Body of pancreas (tissue), 4 donors: ENCODE data around the gene PLEKHD1. TPM values are rescaled to one million over a fixed set of nuclear protein-coding genes. Genes with fewer than 3 reads are reported as not detected.

Source experiments
- ATAC-seq: fragments of 150-250 bp; one replicate; pipeline ENCODE4 v1.9.1; 2016
- DNase-seq, 4 donors: peaks; one replicate each; pipeline ENCODE4 v3.0.0-alpha.2; 2019
- H3K27ac ChIP-seq, 4 donors: fragments of 200-600 bp; sonication (generic); 1 replicate in 3 of 4; 2 replicates in 1 of 4; pipeline versions ENCODE4 v1.5.1 to v1.6.1; 2016 to 2019; ENCODE audit warnings: mild to moderate bottlenecking in 1 of 4, mixed read lengths in 1 of 4, moderate library complexity in 1 of 4
- H3K27me3 ChIP-seq, 2 donors: fragments of 200-600 bp; sonication (generic); one replicate each; pipeline ENCODE4 v1.6.0; 2016; ENCODE audit warnings: mild to moderate bottlenecking in 1 of 2
- H3K36me3 ChIP-seq, 2 donors: fragments of 200-600 bp; sonication (generic); replicated peaks in 1 of 2; 2 replicates each; pipeline ENCODE4 v1.5.1; 2016; ENCODE audit warnings: low read depth in 2 of 2; ENCODE audit not compliant: insufficient read depth in 1 of 2
- H3K4me1 ChIP-seq: fragments of 200-600 bp; sonication (generic); one replicate; pipeline ENCODE4 v1.6.0; 2016
- H3K4me3 ChIP-seq, 2 donors: fragments of 200-600 bp; sonication (generic); 1 replicate in 1 of 2; 2 replicates in 1 of 2; pipeline ENCODE4 v1.5.1; 2016 to 2019
- H3K9me3 ChIP-seq, 3 donors: fragments of 200-600 bp; sonication (generic); 1 replicate in 2 of 3; 2 replicates in 1 of 3; pipeline ENCODE4 v1.5.1; 2016
- CTCF ChIP-seq, 7 experiments: fragments of 450-650 bp in 4 of 7; fragments of 200-600 bp in 3 of 7; sonication (generic) in 3 of 7; IDR thresholded peaks; one replicate each; pipeline ENCODE4 v1.5.1; 2016 to 2019; ENCODE audit warnings: antibody characterized with exemption in 7 of 7
- POLR2A ChIP-seq, 3 donors: fragments of 450-650 bp; IDR thresholded peaks; one replicate each; pipeline ENCODE4 v1.6.1; 2016; ENCODE audit warnings: antibody characterized with exemption in 3 of 3, mild to moderate bottlenecking in 2 of 3
- WGBS, 2 donors: methylation state at CpG; one replicate each; pipeline ENCODE4 v1.1.5; 2017; 5-methylcytosine and 5-hydroxymethylcytosine counted together
- intact Hi-C: fragments of 100-400 bp; cut with DNase I; formaldehyde crosslinking; loops from one replicate; pipeline ENCODE4 v1.15.1; 2023
- total RNA-seq, 2 donors: library from RNA; depleted of rRNA; stranded (reverse); fragments of >200 nt; gene quantifications; one replicate each; pipeline ENCODE4 v1.1.0, GENCODE V29; 2016

Gene PLEKHD1
- total RNA-seq, 2 donors from 2014 or later: under 0.01 to 2.0 TPM

GRCh38 chr14:69569859-69570258, 85.3 kb downstream of the PLEKHD1 start:
- DNase-seq (no peak), ATAC-seq (no peak)
- intact Hi-C loops: no loop called here
- WGBS, 2 donors: 46 to 62% methylated on average over 2 of the region's 2 CpGs
- H3K4me1 ChIP-seq: peaks cover 32% of the 10 kb centered on the region
- no peak overlapping the region for H3K27ac ChIP-seq
- no peaks in the 10 kb centered on the region for H3K36me3 ChIP-seq
- TF ChIP-seq POLR2A (IDR thresholded peaks at IDR 0.05) (no peak), CTCF (IDR thresholded peaks at IDR 0.05) (no peak)
- peaks cover 0 to 17% of the 10 kb centered on the region in 2 donors for H3K27me3 ChIP-seq
- H3K4me3 ChIP-seq: no peak overlapping the region
- no peaks in the 10 kb centered on the region for H3K9me3 ChIP-seq

DNA sequence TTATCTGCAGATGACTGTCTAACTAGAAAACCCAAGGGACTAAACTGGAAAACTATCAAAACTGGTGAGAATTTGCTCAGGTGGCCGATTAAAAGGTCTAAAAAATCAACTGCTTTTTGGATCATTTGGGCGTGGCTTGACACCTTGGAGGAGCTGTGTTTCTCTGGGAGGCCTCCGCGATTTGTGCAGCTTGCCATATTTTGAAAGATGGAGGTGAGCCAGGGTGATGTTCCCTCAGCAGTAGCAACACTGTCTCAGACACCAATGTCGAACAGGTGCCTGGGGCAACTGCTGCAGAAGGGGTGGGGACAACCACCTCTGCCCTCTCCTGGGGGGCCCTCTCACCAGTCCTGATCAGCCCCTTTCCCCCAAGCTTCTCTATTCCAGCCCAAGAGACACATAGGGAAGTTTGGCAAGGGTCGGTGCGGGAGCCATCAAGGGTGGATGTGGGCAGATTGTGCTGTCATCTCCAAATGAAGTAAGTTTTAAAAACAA, 86.4 kb downstream of the PLEKHD1 start:
- intact Hi-C loops: no loop called here
- peaks cover 32% of the 10 kb centered on the region for H3K4me1 ChIP-seq

DNA sequence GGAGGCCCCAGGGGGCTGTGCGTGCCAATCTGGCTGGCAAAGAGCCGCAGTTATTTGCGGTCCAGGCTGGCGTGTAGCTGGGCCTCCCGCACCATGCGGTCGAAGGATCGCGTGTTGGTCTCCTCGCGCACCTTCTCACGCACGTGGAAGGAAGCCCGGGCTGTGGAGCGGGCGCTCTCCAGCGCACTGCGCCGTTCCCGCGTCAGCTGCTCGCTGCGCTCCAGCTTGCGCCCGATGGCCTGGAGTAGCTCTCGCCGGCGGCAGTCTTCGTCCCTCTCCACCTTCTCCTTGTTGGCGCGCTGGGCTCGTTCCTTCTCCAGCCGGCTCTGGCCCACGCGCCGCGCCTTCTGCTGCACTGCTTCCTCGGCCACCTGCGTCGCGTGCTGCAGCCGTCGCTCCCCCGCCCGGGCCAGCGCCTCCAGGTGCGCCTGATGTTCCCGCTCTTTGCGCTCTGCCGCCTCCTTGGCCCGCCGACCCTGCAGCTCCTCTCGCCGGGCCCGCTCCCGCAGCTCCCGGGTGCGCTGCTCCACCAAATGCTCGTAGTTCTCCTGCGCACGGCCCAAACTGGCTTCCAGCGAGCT, 87.0 kb downstream of the PLEKHD1 start:
- ATAC-seq: peak; percentile 14
- Histone ChIP-seq H3K9me3 (no peaks in the 10 kb centered on the region), H3K27ac (no peak overlapping the region), H3K4me1 (peaks cover 32% of the 10 kb centered on the region), H3K4me3 (no peak overlapping the region), H3K36me3 (no peaks in the 10 kb centered on the region), H3K27me3 (peaks cover 0 to 22% of the 10 kb centered on the region in 2 donors)
- intact Hi-C loops: no loop called here
- 8 to 14% methylated on average over 12 to 62 of the region's 62 CpGs for WGBS, 2 donors
- DNase-seq: no peak
- TF ChIP-seq POLR2A (IDR thresholded peaks at IDR 0.05): no peak
- TF ChIP-seq CTCF (IDR thresholded peaks at IDR 0.05): no peak

More for the DNA sequence above, 86.4 kb downstream of the PLEKHD1 start:
- DNase-seq (no peak), ATAC-seq (no peak)
- H3K4me3 ChIP-seq: no peak overlapping the region
- WGBS, 2 donors: 57 to 72% methylated on average over 7 of the region's 7 CpGs
- no peak overlapping the region for H3K27ac ChIP-seq
- no peaks in the 10 kb centered on the region for H3K9me3 ChIP-seq
- H3K27me3 ChIP-seq: peaks cover 0 to 22% of the 10 kb centered on the region in 2 donors
- TF ChIP-seq POLR2A (IDR thresholded peaks at IDR 0.05) (no peak), CTCF (IDR thresholded peaks at IDR 0.05) (no peak)
- H3K36me3 ChIP-seq: no peaks in the 10 kb centered on the region

GRCh38 chr14:69572030-69572840, 87.7 kb downstream of the PLEKHD1 start:
- WGBS, 2 donors: 0 to 8% methylated on average over 12 to 110 of the region's 112 CpGs
- Histone ChIP-seq H3K9me3 (no peaks in the 10 kb centered on the region), H3K4me1 (peaks cover 32% of the 10 kb centered on the region), H3K4me3 (no peak overlapping the region), H3K27me3 (peaks cover 0 to 27% of the 10 kb centered on the region in 2 donors), H3K27ac (no peak overlapping the region), H3K36me3 (no peaks in the 10 kb centered on the region)
- peak; percentile 30 to 52 (median 39) for DNase-seq
- no peak for TF ChIP-seq POLR2A (IDR thresholded peaks at IDR 0.05)
- TF ChIP-seq CTCF (IDR thresholded peaks at IDR 0.05): no peak
- intact Hi-C loops: no loop called here
- ATAC-seq: peak; percentile 62
